Esophagus muscularis mucosa (tissue), 4 donors: ENCODE results near the gene TMEM86A. TPM values are rescaled to one million over a fixed set of nuclear protein-coding genes. Genes with fewer than 3 reads are reported as not detected.

Experiments
- DNase-seq: peaks from one replicate; pipeline ENCODE4 v3.0.0-alpha.2; 2017; ENCODE audit errors: extremely low spot score
- H3K27ac ChIP-seq, 4 donors: fragments of 200-600 bp; sonication (generic); replicated peaks in 1 of 4; 1 replicate in 3 of 4; 2 replicates in 1 of 4; pipeline ENCODE4 v1.5.1; 2016 to 2019; ENCODE audit warnings: mild to moderate bottlenecking in 1 of 4
- H3K27me3 ChIP-seq, 4 donors: fragments of 200-600 bp; sonication (generic); one replicate each; pipeline versions ENCODE4 v1.5.1 to v1.6.0; 2016 to 2019
- H3K36me3 ChIP-seq, 4 donors: fragments of 200-600 bp; sonication (generic); one replicate each; pipeline ENCODE4 v1.5.1; 2016 to 2019
- H3K4me1 ChIP-seq, 4 donors: fragments of 200-600 bp; sonication (generic); one replicate each; pipeline ENCODE4 v1.5.1; 2016 to 2019
- H3K4me3 ChIP-seq, 4 donors: fragments of 200-600 bp; sonication (generic); 1 replicate in 2 of 4; 2 replicates in 2 of 4; pipeline ENCODE4 v1.5.1; 2016 to 2019; ENCODE audit warnings: mild to moderate bottlenecking in 4 of 4, moderate library complexity in 1 of 4
- H3K9me3 ChIP-seq, 4 donors: fragments of 200-600 bp; sonication (generic); 1 replicate in 3 of 4; 2 replicates in 1 of 4; pipeline ENCODE4 v1.5.1; 2016 to 2019
- EP300 ChIP-seq: sonication (generic); formaldehyde crosslinking; IDR thresholded peaks from one replicate; pipeline ENCODE4 v1.6.1; 2017; ENCODE audit warnings: antibody characterized with exemption
- POLR2A ChIP-seq: fragments of 450-650 bp; IDR thresholded peaks from one replicate; pipeline ENCODE4 v1.6.1; 2017; ENCODE audit warnings: antibody characterized with exemption, moderate library complexity, mild to moderate bottlenecking, low read depth
- POLR2AphosphoS5 ChIP-seq, 2 donors: sonication (generic); formaldehyde crosslinking; IDR thresholded peaks; one replicate each; pipeline ENCODE4 v1.6.1; 2017; ENCODE audit warnings: antibody characterized with exemption in 2 of 2
- WGBS: methylation state at CpG from one replicate; pipeline ENCODE4 v1.1.5; 2018; 5-methylcytosine and 5-hydroxymethylcytosine counted together
- intact Hi-C: fragments of 100-400 bp; cut with DNase I; formaldehyde crosslinking; loops from one replicate; pipeline ENCODE4 v1.15.1; 2023
- total RNA-seq, 4 donors: library from RNA; depleted of rRNA; stranded (reverse); fragments of >200 nt; gene quantifications; one replicate each; pipeline versions ENCODE4 v1.1.0 to v1.2.1, GENCODE V29; 2016
- TF ChIP-seq, protein P1 (sequence below), 3 experiments: fragments of 200-600 bp in 2 of 3; fragments of 450-650 bp in 1 of 3; sonication (generic) in 2 of 3; IDR thresholded peaks; one replicate each; pipeline ENCODE4 v1.5.1; 2017 to 2019; ENCODE audit warnings: antibody characterized with exemption in 3 of 3, mild to moderate bottlenecking in 2 of 3, moderate library complexity in 1 of 3

The TMEM86A gene
- total RNA-seq, 4 donors from 2014 or later = 2.5 to 5.5 (median 4.2) TPM

DNA sequence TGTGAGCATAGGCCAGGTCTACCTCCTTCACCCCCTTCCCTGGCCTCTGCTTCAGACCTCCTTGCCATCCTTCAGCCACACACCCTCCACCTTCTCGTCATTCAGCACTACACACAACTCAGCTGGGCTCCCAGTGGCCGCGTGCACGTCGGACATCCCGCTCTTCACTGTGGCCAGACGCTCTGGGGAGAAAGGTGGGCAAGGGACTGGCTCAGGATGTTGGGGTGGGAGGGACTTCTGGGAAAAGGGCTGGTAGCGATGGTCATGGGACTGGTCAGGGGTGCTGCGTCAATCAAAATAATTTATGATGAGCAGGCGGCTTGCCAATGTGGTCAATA lies 15.8 kb downstream of the TMEM86A start:
- intact Hi-C loops = no loop called here
- H3K4me1 ChIP-seq = no peaks in the 10 kb centered on the region
- no peaks in the 10 kb centered on the region for H3K36me3 ChIP-seq
- no peaks in the 10 kb centered on the region for H3K27me3 ChIP-seq
- DNase-seq = no peak
- no peak overlapping the region for H3K4me3 ChIP-seq
- 88% methylated on average over 10 of the region's 10 CpGs for WGBS
- H3K27ac ChIP-seq = no peak overlapping the region
- no peak for TF ChIP-seq EP300
- TF ChIP-seq, protein P1, sequence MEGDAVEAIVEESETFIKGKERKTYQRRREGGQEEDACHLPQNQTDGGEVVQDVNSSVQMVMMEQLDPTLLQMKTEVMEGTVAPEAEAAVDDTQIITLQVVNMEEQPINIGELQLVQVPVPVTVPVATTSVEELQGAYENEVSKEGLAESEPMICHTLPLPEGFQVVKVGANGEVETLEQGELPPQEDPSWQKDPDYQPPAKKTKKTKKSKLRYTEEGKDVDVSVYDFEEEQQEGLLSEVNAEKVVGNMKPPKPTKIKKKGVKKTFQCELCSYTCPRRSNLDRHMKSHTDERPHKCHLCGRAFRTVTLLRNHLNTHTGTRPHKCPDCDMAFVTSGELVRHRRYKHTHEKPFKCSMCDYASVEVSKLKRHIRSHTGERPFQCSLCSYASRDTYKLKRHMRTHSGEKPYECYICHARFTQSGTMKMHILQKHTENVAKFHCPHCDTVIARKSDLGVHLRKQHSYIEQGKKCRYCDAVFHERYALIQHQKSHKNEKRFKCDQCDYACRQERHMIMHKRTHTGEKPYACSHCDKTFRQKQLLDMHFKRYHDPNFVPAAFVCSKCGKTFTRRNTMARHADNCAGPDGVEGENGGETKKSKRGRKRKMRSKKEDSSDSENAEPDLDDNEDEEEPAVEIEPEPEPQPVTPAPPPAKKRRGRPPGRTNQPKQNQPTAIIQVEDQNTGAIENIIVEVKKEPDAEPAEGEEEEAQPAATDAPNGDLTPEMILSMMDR (IDR thresholded peaks at IDR 0.05) = no peak
- TF ChIP-seq POLR2AphosphoS5 (IDR thresholded peaks at IDR 0.05) = no peak
- no peak for TF ChIP-seq POLR2A
- H3K9me3 ChIP-seq = no peaks in the 10 kb centered on the region

DNA sequence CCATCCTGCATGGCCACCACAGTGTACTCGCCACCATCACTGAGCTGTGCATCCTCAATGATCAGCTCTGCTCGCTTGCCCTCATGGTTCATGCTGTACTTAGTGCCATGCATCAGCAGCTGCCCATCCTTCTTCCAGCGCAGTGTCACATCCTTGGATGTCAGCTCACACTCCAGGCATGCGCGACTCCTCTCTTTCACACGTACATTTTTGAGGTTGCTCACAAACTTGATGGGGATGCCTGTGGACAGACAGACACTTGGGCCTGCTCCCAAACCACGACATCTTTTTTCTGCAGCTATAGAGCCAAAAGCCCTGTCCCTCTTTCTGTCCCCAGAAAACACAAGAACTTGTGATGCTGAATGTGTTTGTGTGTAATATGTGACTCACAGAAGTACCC lies 16.9 kb downstream of the TMEM86A start:
- H3K9me3 ChIP-seq = no peaks in the 10 kb centered on the region
- no peaks in the 10 kb centered on the region for H3K27me3 ChIP-seq
- no peak overlapping the region for H3K4me3 ChIP-seq
- intact Hi-C loops = no loop called here
- peaks cover under 1 to 3% (median 3%) of the 10 kb centered on the region in 4 donors for H3K4me1 ChIP-seq
- TF ChIP-seq POLR2A = no peak
- TF ChIP-seq, protein P1 (IDR thresholded peaks at IDR 0.05) = no peak
- TF ChIP-seq POLR2AphosphoS5 (IDR thresholded peaks at IDR 0.05) = no peak
- TF ChIP-seq EP300 = no peak
- WGBS = 72% methylated on average over 7 of the region's 7 CpGs
- H3K27ac ChIP-seq = no peak overlapping the region
- DNase-seq = no peak
- H3K36me3 ChIP-seq = no peaks in the 10 kb centered on the region

DNA sequence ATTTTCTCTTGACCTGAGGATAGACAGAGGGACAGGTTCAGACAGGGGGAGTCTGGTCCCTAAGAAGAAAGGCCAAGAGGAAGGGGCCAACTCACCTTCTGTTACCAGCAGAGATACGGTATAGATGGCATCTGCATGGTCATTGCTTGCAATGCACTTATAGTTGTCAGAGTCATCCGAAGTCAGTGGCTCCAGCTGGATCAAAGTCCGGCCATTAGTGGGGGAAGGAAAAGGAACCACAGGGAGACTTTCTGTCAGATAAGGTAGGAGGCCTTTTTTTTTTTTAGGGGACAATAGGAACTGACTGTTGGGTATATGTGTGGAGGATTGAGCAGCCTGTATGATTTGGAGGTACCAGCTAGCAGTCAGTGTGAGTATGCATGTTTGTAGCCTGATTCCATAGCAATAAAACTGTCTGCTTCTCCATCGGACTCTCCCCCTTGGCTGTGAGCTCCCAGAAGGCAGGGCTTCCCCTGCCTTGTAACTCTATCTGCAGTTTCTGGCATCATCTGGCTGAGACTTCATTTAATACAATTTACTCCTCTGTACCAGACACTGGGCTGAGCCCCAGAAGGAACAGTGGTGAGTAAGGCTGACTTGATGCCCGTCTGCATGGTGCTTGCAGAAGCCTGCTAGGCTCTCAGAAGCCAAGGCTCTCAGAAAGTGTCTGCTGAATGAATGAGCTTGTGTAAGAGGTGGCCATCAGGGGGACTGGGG lies 21.7 kb downstream of the TMEM86A start:
- intact Hi-C loops = loop anchor here (5.0 kb wide), 1 partner anchor 133 kb away; the partner anchor contains the start of gene UEVLD
- Histone ChIP-seq H3K4me3 (peak overlapping the region in 2 of 4 donors; percentile 60 to 74), H3K36me3 (no peaks in the 10 kb centered on the region), H3K4me1 (peaks cover 7 to 22% (median 19%) of the 10 kb centered on the region in 4 donors), H3K27me3 (no peaks in the 10 kb centered on the region), H3K9me3 (no peaks in the 10 kb centered on the region), H3K27ac (peak overlapping the region in 3 of 4 donors; percentile 66 to 79 (median 70))
- 91% methylated on average over 5 of the region's 5 CpGs for WGBS
- TF ChIP-seq, protein P1 (IDR thresholded peaks at IDR 0.05) = no peak
- TF ChIP-seq EP300 (no peak), POLR2AphosphoS5 (IDR thresholded peaks at IDR 0.05) (no peak), POLR2A (no peak)
- no peak for DNase-seq

DNA sequence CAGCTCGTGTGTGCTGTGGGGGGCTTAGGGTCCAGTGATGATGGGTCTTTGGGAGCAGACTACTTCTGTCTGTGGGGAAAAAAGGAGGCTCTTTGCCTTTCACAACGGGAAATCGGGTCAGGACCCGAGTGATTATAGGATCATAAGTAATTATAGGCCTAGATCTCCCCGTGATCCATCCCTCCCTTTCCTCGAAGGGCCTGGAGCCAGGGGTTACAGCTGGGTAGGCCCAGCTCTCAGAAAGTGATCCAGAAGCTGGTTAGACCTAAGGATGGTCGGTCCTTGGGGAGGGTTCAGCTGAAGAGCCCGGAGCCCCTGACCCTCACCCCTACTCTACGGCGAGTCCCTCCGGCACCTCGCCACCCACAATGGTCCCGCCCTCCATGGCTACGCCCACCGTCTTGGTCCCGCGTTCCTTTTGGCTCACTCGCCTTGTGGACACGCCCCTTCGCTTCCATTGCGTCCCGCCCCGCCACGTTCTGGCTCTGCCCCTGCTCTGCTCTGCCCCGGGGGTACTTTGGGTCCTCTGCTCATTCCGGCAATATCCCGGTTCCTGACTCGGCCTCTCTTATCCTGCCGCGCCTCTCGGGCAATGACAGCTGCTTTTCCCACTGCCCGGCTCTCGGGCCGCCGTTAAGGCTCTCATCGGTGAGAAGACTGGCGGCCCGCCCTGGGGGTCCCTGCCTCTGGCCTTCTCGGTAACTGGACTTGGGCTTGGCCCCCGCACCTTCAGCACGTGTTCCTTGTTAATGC lies 22.4 kb downstream of the TMEM86A start:
- WGBS = 4% methylated on average over 41 of the region's 41 CpGs
- Histone ChIP-seq H3K27me3 (no peaks in the 10 kb centered on the region), H3K9me3 (no peaks in the 10 kb centered on the region), H3K36me3 (no peaks in the 10 kb centered on the region), H3K4me3 (peak overlapping the region; percentile 60 to 74 (median 68)), H3K27ac (peak overlapping the region; percentile 66 to 79 (median 72)), H3K4me1 (peaks cover 7 to 22% (median 19%) of the 10 kb centered on the region in 4 donors)
- intact Hi-C loops = loop anchor here (5.0 kb wide), 1 partner anchor 134 kb away; the partner anchor contains the start of gene UEVLD
- no peak for DNase-seq
- TF ChIP-seq POLR2A = no peak
- TF ChIP-seq, protein P1 (IDR thresholded peaks at IDR 0.05) = no peak
- peak; percentile 47 to 66 for TF ChIP-seq POLR2AphosphoS5 (IDR thresholded peaks at IDR 0.05)
